ENCODE measurements around the gene PRM1.

GRCh38 chr16:11272484-11272883 is 8.6 kb downstream of the PRM1 start:
- TF ChIP-seq MAZ (IDR thresholded peaks at IDR 0.05; ENCODE audit: borderline replicate concordance, low read depth, low read length) (no peak), MAZ (CRISPR knock-in tag; IDR thresholded peaks at IDR 0.05; ENCODE audit: low read depth) (no peak), TBX2 (CRISPR knock-in tag; IDR thresholded peaks at IDR 0.05; ENCODE audit: borderline replicate concordance) (no peak), NR1H2 (CRISPR knock-in tag; IDR thresholded peaks at IDR 0.05; ENCODE audit: borderline replicate concordance, low read depth) (no peak), ONECUT2 (CRISPR knock-in tag; IDR thresholded peaks at IDR 0.05) (no peak), TMF1 (CRISPR knock-in tag; IDR thresholded peaks at IDR 0.05; ENCODE audit: low read depth) (no peak), YY1 (IDR thresholded peaks at IDR 0.05; ENCODE audit: insufficient read depth, insufficient replicate concordance, low read depth, low read length) (no peak)
